Measurements from ENCODE around the gene CACNA1E.

DNA sequence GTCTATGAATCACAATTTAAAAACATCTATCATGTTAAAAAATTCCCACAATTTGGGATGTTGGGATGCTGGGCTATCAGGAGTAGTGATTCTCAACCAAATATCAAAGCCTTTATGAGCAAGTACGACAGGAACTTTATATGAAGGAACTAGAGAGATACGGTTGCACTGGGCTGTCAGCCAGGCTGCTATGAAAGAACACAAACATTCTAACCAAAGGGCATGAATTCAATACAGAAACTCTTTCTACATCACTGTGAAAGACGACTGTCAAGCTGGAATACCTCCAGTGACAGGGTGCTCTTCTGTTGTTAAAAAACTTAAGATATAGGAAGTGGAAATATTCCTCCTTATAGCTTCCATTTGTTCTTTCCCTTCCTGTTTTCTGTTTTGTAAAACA lies 9.8 kb downstream of the CACNA1E start:
- TF ChIP-seq CTCF (conservative IDR thresholded peaks at IDR 0.05) (no peak), ZFX (IDR thresholded peaks at IDR 0.05) (no peak)
